ENCODE measurements around the gene CERS4.
"Not testable (repeated sequence)": the region's sequence is repeated elsewhere in the genome, so short reads cannot be mapped to it uniquely, and the experiment has no call there.

The CERS4 gene

GRCh38 chr19:8244442-8244841, 35.3 kb downstream of the CERS4 start:
- DNase-seq: no peak

DNA sequence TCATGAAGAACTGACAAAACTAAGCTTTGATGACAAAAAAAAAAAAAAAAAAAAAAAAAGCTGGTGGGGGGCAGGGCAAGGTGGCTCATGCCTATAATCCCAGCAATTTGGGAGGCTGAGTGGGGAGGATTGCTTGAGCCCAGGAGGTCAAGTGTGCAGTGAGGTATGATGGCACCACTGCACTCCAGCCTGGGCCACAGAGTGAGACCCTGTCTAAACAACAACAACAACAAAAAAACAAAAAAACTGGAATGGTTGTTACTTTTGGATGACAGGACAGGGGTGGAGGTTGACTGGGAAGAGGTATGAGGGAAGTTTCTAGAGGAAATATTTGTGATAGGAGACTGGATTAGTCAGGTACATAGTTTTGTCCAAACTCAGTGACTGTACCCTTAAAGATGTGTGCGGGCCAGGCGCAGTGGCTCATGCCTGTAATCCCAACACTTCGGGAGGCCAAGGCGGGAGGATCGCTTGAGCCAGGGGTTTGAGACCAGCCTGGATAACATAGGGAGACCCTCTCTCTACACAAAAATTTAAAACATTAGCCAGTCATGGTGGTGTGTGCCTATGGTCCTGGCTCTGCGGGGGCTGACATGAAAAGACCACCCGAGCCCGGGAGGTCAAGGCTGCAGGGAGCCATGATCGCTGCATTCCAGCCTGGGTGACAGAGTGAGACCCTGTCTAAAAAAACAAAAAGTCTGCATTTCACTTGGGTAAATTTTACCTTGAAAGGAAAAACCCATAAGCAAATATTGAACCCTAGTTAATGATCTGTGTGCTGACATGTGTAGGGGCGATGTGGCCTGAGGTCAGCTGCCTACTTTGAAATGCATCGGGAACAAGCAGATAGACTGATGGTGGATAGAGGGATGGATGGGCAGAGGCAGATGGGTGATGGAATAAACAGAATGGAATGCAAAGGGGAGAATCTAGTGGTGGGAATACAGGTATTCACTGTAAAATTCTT, 37.0 kb downstream of the CERS4 start:
- DNase-seq: no peak

GRCh38 chr19:8247129-8247890, 38.1 kb downstream of the CERS4 start:
- not testable (repeated sequence) for DNase-seq

- no peak for DNase-seq
These were observed 39.5 kb downstream of the CERS4 start for GRCh38 chr19:8248348-8249328.

DNA sequence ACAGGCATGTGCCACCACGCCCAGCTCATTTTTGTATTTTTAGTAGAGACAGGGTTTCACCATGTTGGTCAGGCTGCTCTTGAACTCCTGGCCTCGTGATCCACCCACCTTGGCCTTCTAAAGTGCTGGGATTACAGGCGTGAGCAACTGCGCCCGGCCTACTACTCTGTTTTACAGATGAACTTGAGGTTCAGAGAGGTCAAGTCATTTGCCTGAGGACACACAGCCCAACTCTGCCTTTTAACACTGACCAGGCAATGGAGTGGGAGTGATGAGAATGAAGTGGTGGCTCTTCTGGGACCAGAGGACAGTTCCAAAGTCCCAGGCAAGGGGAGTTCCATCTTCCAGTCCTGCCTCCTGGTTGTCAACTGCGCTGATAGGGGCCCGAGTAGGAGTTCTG, 41.4 kb downstream of the CERS4 start:
- no peak for DNase-seq

GRCh38 chr19:8251025-8251472, 41.9 kb downstream of the CERS4 start:
- no peak for DNase-seq

GRCh38 chr19:8252922-8253589, 43.9 kb downstream of the CERS4 start:
- DNase-seq: peak; percentile 78 to 85

GRCh38 chr19:8253678-8254077, 44.5 kb downstream of the CERS4 start:
- no peak for DNase-seq

GRCh38 chr19:8254286-8255001, 45.3 kb downstream of the CERS4 start:
- no peak for DNase-seq

GRCh38 chr19:8255426-8256125, 46.4 kb downstream of the CERS4 start:
- DNase-seq: no peak

- DNase-seq: no peak
These were observed 47.3 kb downstream of the CERS4 start for GRCh38 chr19:8256276-8257051.

DNA sequence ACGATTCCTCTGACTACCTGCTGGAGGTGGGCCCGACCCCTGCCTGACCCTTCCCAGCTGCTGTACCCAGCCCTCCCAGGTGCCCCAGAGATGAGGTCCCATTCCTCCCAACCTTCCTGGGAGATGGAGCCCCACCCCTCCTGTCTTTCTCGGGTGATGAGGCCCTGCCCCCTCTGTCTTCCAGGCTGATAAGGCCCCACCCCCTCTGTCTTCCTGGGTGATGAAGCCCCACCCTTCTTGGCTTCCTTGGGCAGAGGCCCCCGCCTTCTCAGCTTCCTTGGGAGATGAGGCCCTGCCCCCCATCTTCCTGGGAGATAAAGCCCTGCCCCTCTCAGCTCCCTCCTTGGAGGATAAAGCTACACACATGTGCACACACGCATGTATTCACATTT, 47.9 kb downstream of the CERS4 start:
- DNase-seq: no peak

- no peak for DNase-seq
These were observed 50.2 kb downstream of the CERS4 start for GRCh38 chr19:8259142-8259921.

DNA sequence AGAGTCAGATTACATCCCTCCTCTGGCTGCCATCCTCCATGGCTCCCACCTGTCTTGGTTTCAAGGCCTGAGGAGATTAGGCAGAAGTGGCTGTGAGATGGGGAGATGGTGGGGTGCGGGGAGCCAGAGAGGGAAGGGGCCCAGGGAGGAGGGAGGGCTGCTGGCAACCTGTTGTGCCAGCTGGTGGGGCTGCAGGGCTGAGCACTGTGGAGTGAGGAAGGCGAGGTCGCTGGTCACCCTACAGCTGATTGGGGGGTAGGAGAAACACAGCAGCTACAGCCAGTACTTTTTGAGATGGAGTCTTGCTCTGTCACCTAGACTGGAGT, 50.7 kb downstream of the CERS4 start:
- DNase-seq: no peak

DNA sequence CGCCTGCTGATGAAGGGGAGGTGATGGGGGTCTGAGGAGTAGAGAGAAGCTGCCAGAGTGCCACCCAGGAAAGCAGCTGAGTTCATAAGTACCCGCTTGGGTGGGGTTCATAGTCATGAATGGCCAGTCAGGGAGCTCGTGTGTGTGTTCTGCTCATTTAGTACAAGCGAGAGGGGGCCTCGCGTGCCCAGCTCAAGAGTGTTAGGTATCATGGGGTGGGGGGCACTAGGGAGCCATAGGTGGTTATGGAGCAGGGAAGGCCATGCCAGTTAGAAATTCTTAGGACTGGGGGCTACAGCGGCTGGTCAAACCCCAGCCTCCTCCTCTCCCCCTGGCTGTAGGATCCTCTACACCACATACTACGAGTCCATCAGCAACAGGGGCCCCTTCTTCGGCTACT, 52.2 kb downstream of the CERS4 start:
- DNase-seq: no peak

GRCh38 chr19:8261881-8262280, 52.7 kb downstream of the CERS4 start:
- no peak for DNase-seq

DNA sequence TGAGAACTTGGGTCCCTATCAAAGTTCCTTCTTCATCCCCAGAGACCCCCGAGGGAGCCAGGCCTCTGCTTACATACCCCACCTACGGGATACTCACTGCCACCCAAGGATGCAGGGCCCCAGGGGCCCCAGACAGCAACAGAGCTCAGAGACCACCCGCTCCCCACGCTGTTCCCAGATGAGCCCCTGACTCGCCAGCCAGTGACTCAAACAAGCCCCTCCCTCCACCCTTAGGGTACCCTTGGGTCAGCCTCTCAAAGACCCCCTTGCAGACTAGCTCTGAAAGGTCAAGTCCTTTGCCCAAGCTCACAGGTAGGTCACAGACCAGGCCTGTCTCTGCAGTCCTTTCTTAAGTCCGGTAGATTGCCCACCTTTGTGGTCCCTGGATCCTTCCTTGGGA, 53.3 kb downstream of the CERS4 start:
- no peak for DNase-seq

DNA sequence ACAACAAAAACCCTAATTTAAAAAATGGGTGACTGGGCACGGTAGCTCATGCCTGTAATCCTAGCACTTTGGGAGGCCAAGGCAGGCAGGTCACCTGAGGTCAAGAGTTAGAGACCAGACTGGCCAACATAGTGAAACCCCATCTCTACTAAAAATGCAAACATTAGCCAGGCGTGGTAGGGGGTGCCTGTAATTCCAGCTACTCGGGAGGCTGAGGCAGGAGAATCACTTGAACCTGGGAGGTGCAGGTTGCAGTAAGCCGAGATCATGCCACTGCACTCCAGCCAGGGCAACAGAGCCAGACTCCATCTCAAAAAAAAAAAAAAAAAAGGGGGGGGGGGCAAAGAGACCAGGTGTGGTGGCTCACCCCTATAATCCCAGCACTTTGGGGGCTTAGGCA, 55.1 kb downstream of the CERS4 start:
- not testable (repeated sequence) for DNase-seq

GRCh38 chr19:8265872-8266271, 56.7 kb downstream of the CERS4 start:
- no peak for DNase-seq
